Tibial artery (tissue), 4 donors: ENCODE results near the gene DENR.

ENCODE experiments used
- DNase-seq, 2 donors: peaks; one replicate each; pipeline ENCODE4 v3.0.0-alpha.2; 2019
- H3K27ac ChIP-seq, 2 donors: fragments of 200-600 bp; sonication (generic) in 1 of 2; 1 replicate in 1 of 2; 2 replicates in 1 of 2; pipeline ENCODE4 v1.5.1; 2018 to 2019; ENCODE audit warnings: mild to moderate bottlenecking in 1 of 2
- H3K27me3 ChIP-seq, 2 donors: fragments of 200-600 bp; sonication (generic) in 1 of 2; one replicate each; pipeline versions ENCODE4 v1.5.1 to v1.6.0; 2016 to 2019
- H3K36me3 ChIP-seq, 3 donors: fragments of 200-600 bp; sonication (generic) in 2 of 3; one replicate each; pipeline ENCODE4 v1.5.1; 2016 to 2019; ENCODE audit warnings: mild to moderate bottlenecking in 2 of 3
- H3K4me1 ChIP-seq, 4 donors: fragments of 200-600 bp; sonication (generic) in 2 of 4; 1 replicate in 3 of 4; 2 replicates in 1 of 4; pipeline ENCODE4 v1.5.1; 2016 to 2019
- H3K4me3 ChIP-seq, 2 donors: fragments of 200-600 bp; sonication (generic) in 1 of 2; 1 replicate in 1 of 2; 2 replicates in 1 of 2; pipeline ENCODE4 v1.5.1; 2018 to 2019; ENCODE audit warnings: mild to moderate bottlenecking in 2 of 2
- H3K9me3 ChIP-seq, 3 donors: fragments of 200-600 bp; sonication (generic) in 1 of 3; one replicate each; pipeline ENCODE4 v1.5.1; 2016 to 2019
- intact Hi-C: fragments of 100-400 bp; cut with DNase I; formaldehyde crosslinking; loops from one replicate; pipeline ENCODE4 v1.15.0; 2023; ENCODE audit warnings: low total_unique reads
- TF ChIP-seq, protein P1 (sequence below), 2 experiments: fragments of 200-600 bp in 1 of 2; fragments of 450-650 bp in 1 of 2; IDR thresholded peaks; one replicate each; pipeline ENCODE4 v1.5.1; 2017 to 2019; ENCODE audit warnings: antibody characterized with exemption in 2 of 2, mild to moderate bottlenecking in 1 of 2, moderate library complexity in 1 of 2

Gene DENR

GRCh38 chr12:122729583-122730214 is 22.9 kb upstream of the DENR start:
- Histone ChIP-seq H3K4me1 (peaks cover 0 to 3% (median 2%) of the 10 kb centered on the region in 4 donors), H3K27me3 (peaks cover 0 to 4% of the 10 kb centered on the region in 2 donors), H3K9me3 (no peaks in the 10 kb centered on the region), H3K27ac (no peak overlapping the region), H3K4me3 (peak overlapping the region; percentile 41 to 46), H3K36me3 (no peaks in the 10 kb centered on the region)
- TF ChIP-seq, protein P1, sequence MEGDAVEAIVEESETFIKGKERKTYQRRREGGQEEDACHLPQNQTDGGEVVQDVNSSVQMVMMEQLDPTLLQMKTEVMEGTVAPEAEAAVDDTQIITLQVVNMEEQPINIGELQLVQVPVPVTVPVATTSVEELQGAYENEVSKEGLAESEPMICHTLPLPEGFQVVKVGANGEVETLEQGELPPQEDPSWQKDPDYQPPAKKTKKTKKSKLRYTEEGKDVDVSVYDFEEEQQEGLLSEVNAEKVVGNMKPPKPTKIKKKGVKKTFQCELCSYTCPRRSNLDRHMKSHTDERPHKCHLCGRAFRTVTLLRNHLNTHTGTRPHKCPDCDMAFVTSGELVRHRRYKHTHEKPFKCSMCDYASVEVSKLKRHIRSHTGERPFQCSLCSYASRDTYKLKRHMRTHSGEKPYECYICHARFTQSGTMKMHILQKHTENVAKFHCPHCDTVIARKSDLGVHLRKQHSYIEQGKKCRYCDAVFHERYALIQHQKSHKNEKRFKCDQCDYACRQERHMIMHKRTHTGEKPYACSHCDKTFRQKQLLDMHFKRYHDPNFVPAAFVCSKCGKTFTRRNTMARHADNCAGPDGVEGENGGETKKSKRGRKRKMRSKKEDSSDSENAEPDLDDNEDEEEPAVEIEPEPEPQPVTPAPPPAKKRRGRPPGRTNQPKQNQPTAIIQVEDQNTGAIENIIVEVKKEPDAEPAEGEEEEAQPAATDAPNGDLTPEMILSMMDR (IDR thresholded peaks at IDR 0.05): no peak
- no peak for DNase-seq
- intact Hi-C loops: no loop called here

DNA sequence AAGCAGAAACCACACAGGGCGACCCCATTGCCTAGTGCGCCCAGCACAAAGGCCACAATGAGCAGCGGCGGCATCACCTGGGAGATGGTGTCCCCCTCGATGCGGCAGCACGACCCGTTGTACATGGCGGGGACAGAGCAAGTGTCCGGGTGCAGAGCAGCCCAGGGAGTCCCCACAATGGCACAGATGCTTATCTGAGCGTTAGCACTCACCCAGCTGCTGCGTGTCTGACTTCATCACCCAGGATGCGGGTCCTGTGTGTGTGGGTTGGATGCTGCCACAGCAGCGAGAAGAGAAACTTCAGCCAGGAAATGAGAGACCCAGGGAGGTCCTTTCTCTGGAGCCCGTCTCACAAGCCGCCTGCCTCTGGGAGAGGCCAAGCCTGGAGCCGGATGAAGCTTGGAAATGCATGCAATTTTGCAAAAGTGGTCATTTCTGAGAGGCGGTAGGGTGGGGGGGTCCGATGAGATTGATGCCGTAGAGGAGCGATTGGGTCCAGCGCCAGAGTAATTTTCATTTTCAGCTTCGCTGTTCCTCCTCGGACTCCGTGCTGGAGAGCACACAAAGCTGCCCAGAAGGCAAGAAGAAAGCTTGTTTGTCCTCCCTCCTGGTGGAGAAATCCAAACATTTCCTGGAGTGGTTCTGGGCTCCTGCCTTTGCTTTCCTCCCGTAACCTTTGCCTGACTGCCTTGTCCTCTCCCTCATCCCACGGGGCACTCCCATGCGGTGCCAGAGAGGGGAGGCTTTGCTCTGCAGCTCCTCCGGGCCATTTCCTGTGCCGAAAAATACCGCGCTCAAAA is 22.2 kb upstream of the DENR start, which contains the start of gene HCAR1:
Gene HCAR1 (minus strand): TSS at position 630 of the 800 bp plus-strand sequence. CDS start 505 bp downstream, at position 125.
- H3K9me3 ChIP-seq: no peaks in the 10 kb centered on the region
- H3K4me1 ChIP-seq: peaks cover 0 to 3% (median 2%) of the 10 kb centered on the region in 4 donors
- peaks cover 0 to 4% of the 10 kb centered on the region in 2 donors for H3K27me3 ChIP-seq
- peak in 1 of 2 donors; percentile 57 for DNase-seq
- no peak within 1 kb of the TSS for H3K27ac ChIP-seq
- TF ChIP-seq, protein P1 (IDR thresholded peaks at IDR 0.05): no peak
- intact Hi-C loops: no loop called here
- H3K4me3 ChIP-seq: peak within 1 kb of the TSS; percentile 41 to 46
- H3K36me3 ChIP-seq: no peaks in the 10 kb centered on the region

DNA sequence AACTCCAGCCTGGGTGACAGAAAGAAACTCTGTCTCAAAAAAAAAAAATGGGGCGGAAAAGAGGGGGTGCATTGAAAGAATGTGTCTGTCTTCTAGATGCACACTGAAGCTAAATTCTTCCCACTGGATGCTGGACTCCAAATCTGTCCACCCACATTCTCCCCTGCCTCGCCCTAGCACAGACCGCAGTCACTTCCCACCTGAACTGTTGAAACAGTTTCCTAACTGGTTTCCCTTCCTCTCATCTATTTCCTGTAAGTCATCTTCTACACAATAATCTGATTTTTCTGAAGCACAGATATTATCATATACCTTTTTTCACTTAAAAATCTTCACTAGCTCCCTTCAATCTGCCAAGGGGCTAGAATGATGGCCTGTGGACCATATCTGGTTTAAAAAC is 20.5 kb upstream of the DENR start:
- Histone ChIP-seq H3K27ac (no peak overlapping the region), H3K36me3 (no peaks in the 10 kb centered on the region), H3K9me3 (no peaks in the 10 kb centered on the region), H3K27me3 (peaks cover 0 to 4% of the 10 kb centered on the region in 2 donors), H3K4me1 (peaks cover 0 to 3% (median 2%) of the 10 kb centered on the region in 4 donors), H3K4me3 (no peak overlapping the region)
- DNase-seq: peak in 1 of 2 donors; percentile 17
- intact Hi-C loops: no loop called here
- TF ChIP-seq, protein P1 (IDR thresholded peaks at IDR 0.05): no peak

- Histone ChIP-seq H3K4me3 (no peak overlapping the region), H3K4me1 (peaks cover 0 to 3% (median 2%) of the 10 kb centered on the region in 4 donors), H3K27ac (no peak overlapping the region), H3K9me3 (no peaks in the 10 kb centered on the region), H3K36me3 (no peaks in the 10 kb centered on the region), H3K27me3 (peaks cover 0 to 4% of the 10 kb centered on the region in 2 donors)
- TF ChIP-seq, protein P1 (IDR thresholded peaks at IDR 0.05): no peak
- intact Hi-C loops: no loop called here
- peak in 1 of 2 donors; percentile 16 for DNase-seq
Observed at GRCh38 chr12:122732611-122733010, 20.0 kb upstream of the DENR start.

GRCh38 chr12:122738571-122738970 is 14.1 kb upstream of the DENR start:
- H3K4me3 ChIP-seq: no peak overlapping the region
- no peaks in the 10 kb centered on the region for H3K9me3 ChIP-seq
- no peaks in the 10 kb centered on the region for H3K36me3 ChIP-seq
- no peaks in the 10 kb centered on the region for H3K27me3 ChIP-seq
- intact Hi-C loops: no loop called here
- DNase-seq: no peak
- TF ChIP-seq, protein P1 (IDR thresholded peaks at IDR 0.05): no peak
- no peak overlapping the region for H3K27ac ChIP-seq
- no peaks in the 10 kb centered on the region for H3K4me1 ChIP-seq
